ENCODE measurements around the gene SLC29A3. TPM values are rescaled to one million over a fixed set of nuclear protein-coding genes. Genes with fewer than 3 reads are reported as not detected.

The SLC29A3 gene
- total RNA-seq, 1 experiment from 2014 or later = 5.9 TPM

GRCh38 chr10:71332466-71332865, 13.4 kb downstream of the SLC29A3 start (continued):
- TF ChIP-seq, protein P1, sequence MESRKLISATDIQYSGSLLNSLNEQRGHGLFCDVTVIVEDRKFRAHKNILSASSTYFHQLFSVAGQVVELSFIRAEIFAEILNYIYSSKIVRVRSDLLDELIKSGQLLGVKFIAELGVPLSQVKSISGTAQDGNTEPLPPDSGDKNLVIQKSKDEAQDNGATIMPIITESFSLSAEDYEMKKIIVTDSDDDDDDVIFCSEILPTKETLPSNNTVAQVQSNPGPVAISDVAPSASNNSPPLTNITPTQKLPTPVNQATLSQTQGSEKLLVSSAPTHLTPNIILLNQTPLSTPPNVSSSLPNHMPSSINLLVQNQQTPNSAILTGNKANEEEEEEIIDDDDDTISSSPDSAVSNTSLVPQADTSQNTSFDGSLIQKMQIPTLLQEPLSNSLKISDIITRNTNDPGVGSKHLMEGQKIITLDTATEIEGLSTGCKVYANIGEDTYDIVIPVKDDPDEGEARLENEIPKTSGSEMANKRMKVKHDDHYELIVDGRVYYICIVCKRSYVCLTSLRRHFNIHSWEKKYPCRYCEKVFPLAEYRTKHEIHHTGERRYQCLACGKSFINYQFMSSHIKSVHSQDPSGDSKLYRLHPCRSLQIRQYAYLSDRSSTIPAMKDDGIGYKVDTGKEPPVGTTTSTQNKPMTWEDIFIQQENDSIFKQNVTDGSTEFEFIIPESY (IDR thresholded peaks at IDR 0.05; ENCODE audit: extremely low read depth, insufficient replicate concordance, low read length) = no peak
- TF ChIP-seq CBX3 (IDR thresholded peaks at IDR 0.05; ENCODE audit: low read depth) (no peak), EGR1 (IDR thresholded peaks at IDR 0.05; ENCODE audit: low read depth) (no peak), JUND (IDR thresholded peaks at IDR 0.05) (no peak), ZNF274 (IDR thresholded peaks at IDR 0.05; ENCODE audit: low read depth, low read length) (no peak), CEBPB (IDR thresholded peaks at IDR 0.05; ENCODE audit: low read depth) (no peak), SRF (IDR thresholded peaks at IDR 0.05; ENCODE audit: low read depth) (no peak)

DNA sequence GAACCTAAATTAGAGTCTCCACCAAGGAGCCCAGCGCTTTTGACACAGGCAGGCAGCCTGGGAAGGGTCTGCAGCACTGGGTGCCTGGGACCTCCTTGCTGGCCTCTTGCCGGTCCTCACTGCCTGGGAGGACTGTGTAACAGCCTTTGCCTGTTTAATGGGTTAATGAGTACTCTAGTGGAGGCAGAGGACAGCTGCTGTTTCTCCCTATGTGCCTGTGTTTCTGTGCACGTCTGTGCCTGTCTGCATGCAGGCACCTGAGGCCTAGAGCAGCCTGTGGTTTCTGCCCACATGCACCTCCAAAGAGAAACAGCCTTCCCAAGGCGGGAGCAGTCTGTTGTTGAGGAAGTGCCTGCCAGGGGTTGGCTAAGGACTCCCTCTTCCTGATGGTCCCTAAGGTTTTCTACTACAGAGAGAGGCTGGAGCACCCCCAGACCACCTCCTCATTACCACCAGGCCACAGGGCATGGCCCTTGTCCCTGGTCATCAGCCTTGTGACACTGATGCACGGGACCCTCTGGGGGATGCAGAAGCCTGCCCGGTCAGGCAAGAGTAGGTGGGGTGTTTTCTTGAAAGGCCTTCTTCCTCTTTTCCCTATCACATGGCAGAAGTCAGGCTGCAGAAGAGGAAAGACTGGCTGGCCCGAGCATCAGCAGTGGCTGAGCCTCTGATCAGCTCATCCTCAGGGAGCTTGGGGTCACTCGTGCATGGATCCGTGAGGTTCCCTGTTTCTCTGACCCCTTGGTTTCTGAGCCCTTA, 14.2 kb downstream of the SLC29A3 start:
- POLR2A ChIA-PET = no interaction called here
- Histone ChIP-seq H3K9me2 (ENCODE audit: insufficient read depth) (no peaks in the 10 kb centered on the region), H3K36me3 (ENCODE audit: control insufficient read depth in 1 of 2, insufficient read depth in 2 of 2, low read length in 2 of 2) (no peaks in the 10 kb centered on the region), H4K20me1 (ENCODE audit: insufficient read depth) (no peaks in the 10 kb centered on the region), H3K9me3 (ENCODE audit: control insufficient read depth in 1 of 2, insufficient read depth in 1 of 2, low read depth in 1 of 2, low read length in 2 of 2) (no peaks in the 10 kb centered on the region), H3K4me3 (replicated peaks in 1 of 2; ENCODE audit: low read depth in 1 of 2, low read length in 2 of 2) (no peak overlapping the region), H3K27ac (ENCODE audit: low read depth, low read length) (no peak overlapping the region), H3K4me1 (ENCODE audit: control insufficient read depth in 1 of 2, insufficient read depth in 2 of 2, low read length in 2 of 2) (no peaks in the 10 kb centered on the region), H3K9ac (ENCODE audit: low read length) (no peak overlapping the region), H3K27me3 (ENCODE audit: insufficient read depth, low read length) (no peaks in the 10 kb centered on the region), H3K4me2 (ENCODE audit: low read length) (no peak overlapping the region), H2AFZ (ENCODE audit: low read depth, low read length, poor library complexity, severe bottlenecking) (no peak overlapping the region), H3K79me2 (ENCODE audit: insufficient read depth, low read length) (no peaks in the 10 kb centered on the region)
- RAD21 ChIA-PET (ENCODE audit: low non-redundant PET in 1 of 2, low total read pairs in 2 of 2, uncharacterized antibody in 2 of 2, unreplicated experiment in 2 of 2) = no interaction called here
- no peak for ATAC-seq
- no peak for DNase-seq (ENCODE audit: low read depth, low spot score)
- no TSS peak for BruUV-seq (replicated peaks)
- CTCF ChIA-PET = no interaction called here
- TF ChIP-seq YY1 (IDR thresholded peaks at IDR 0.05; ENCODE audit: extremely low read depth, insufficient replicate concordance, low read depth, low read length) (no peak), ATF3 (IDR thresholded peaks at IDR 0.05) (no peak), POLR2AphosphoS5 (IDR thresholded peaks at IDR 0.05; ENCODE audit: low read depth, low read length) (no peak), EZH2phosphoT487 (IDR thresholded peaks at IDR 0.05; ENCODE audit: borderline replicate concordance) (no peak), SRF (IDR thresholded peaks at IDR 0.05; ENCODE audit: low read depth) (no peak)
- intact Hi-C loops (cut with micrococcal nuclease) = no loop called here
